HG02852 (cell line): ENCODE measurements around the gene KCND2.
"Not testable (repeated sequence)": the region's sequence is repeated elsewhere in the genome, so short reads cannot be mapped to it uniquely, and the experiment has no call there.

Source experiments
- ATAC-seq: cut with Tn5 transposase; IDR thresholded peaks from one replicate; pipeline ENCODE4 v1.9.1; 2021; ENCODE audit warnings: mild to moderate bottlenecking, moderate library complexity; ENCODE audit not compliant: unreplicated experiment

KCND2 gene

DNA sequence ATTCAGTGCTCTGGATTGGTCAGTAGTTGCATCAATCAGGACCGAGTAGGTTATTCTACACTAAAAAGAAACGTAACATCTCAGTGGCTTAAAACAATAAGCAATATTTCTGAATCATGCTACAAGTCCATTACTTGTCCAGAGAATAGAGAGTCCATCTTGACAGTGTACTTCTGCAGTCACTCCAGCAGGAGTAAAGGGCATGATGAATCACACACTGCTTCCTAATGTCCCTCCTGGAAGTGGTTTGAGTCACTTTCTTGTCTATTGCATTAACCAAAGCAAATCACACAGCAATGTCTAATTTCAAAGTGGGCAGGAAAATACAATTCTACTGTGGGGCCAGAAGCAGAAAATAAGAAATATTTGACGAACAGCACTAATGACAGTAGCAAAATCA is 460.2 kb downstream of the KCND2 start:
- ATAC-seq, result no peak

DNA sequence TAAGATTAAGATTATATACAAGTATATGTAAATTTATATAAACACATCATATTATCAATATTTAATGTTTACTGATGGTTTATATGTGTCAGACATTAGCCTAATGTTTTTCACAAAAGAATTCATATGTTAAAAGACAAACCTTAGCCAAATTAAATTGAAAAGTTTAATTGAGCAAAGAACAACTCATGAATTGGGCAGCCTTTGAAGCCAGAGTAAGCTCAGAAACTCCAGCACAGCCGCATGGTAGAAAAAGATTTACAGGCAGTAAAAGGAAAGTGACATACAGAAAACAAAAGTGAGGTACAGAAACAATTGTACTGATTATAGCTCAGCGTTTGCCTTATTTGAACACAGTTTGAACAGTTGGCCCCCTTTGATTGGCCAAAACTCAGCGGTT is 460.9 kb downstream of the KCND2 start:
- no peak for ATAC-seq

DNA sequence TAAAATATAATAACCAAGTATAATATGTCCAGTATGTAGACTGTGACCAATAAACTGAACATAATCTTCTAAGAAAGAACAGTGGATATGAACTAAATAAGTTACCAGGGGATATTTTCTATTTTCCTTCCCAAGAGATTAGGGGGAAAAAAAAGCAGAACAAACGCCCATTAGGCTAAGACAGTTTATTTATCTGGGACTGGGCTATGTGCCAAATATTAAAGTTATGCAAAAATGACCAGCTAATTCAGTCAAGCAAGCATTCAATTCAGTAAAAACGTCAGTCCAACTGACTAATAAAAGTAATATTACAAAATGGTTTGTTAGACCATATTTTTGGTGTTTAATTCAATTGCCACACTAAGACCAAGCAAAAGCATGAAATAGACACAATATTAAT is 462.8 kb downstream of the KCND2 start:
- ATAC-seq, result no peak

DNA sequence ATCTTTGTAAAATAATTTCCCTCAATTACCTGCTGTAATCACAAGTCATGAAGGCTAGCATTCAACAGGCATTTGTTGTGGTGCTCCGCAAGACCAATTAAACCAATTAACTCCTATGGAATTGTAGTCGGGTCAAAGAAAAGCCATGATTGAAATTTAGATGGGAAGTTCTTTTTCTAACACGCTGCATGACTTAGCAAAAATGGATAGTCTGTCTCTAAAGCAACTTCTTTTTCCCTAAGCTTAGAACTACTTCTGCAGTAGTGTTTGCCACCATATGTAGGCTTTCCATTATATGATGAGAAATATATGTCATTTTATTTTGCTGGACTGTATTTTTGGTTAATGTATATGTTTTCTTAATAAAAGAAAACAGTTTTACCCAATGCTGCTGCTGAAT is 465.8 kb downstream of the KCND2 start:
- ATAC-seq, result no peak

DNA sequence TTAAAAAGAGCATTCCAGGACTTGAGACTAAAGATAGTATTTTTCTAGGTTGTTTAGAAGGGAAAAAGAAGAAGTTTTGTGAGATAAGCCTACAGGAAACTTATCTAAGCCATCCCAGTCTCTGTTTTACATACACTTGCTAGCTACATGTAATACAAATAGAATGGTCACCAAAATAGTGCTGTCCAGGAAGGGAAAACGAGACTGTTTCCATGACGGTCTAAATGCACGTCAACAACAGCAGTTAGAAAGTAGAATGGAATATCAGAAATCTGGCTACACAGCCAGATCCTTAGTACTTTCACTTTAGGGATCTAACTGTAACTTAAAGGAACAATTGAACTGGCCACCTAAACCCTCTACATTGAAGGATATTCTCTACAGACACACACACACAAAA is 467.4 kb downstream of the KCND2 start:
- no peak for ATAC-seq

DNA sequence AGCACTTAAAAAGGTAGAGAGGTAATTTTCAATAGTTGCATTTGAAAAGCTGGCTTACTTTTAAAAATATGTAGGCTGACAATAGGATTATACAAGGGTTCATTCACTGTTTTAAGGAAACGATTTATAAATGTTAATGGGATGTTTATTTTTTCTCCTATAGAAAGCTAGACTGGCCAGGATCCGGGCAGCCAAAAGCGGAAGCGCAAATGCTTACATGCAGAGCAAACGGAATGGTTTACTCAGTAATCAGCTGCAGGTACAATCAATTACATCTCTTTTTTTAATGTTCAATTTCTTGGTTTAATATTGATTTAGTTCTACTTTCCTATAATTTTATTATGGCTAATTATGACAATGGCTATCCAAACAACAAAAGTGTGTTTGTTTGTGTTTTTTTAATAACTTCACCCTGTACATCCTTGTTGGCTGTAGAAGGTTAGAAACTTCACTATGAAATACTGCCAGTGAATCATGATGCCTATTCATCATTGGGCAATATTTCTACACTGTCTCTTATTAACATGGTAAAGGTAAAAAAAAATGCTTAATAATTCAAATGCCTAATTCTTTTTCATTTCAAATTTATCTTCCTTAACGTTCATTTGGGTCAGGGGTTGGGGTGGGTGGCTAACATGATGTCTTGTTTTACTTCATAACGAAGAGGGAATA is 468.5 kb downstream of the KCND2 start:
- ATAC-seq, result no peak

DNA sequence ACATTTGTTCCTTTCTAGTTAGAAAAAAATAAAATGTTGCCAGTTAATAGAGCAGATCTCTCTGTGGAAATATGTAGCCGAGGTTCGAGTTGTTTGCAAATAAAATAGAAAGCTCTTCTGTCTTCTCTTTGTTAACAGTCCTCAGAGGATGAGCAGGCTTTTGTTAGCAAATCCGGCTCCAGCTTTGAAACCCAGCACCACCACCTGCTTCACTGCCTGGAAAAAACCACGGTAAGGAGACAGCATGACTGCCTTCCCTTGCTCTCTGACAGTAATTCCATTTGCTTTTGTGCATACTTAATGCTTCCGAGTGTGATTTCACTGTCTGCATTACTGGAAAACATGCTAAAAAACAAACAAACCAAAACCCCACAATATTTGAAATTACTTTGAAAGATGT is 469.4 kb downstream of the KCND2 start:
- ATAC-seq, result no peak

DNA sequence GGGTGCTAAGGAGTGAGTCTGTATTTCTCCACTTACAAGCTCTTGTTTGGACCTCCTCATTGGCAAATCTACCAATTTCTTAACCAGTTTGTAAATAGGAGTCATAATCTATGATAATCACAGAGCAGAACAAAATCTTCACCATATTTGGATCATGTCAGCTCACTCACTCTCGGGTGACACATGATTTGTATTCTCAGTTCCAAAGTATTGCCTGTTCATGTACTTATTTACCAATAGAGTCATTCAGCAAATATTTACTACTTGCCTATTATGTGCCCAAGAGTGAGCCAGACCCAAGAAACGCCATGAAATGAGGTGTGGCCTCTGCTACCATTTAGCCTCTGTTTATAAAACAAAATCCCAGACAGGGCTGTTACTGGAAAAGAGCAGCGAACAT is 470.2 kb downstream of the KCND2 start:
- ATAC-seq, result no peak

DNA sequence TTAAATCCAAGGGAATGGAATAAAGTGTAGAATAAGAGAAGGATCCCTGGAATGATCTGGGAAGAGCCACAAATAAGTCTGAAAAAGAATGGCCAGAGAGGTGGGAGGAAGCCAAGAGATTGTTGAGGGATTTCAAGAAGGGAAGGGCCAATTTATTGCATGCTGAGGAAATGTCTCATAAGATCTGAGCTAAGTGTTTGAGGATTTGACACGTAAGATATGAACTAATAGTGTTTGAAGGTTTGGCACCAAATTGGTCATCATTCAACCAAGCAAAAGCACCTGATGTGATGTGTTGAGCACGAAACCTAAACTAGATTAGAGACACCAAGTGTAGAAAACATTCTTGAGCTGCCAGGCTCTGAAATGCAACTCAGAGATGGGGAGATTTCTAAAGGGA is 487.1 kb downstream of the KCND2 start:
- peak; percentile 84 for ATAC-seq

DNA sequence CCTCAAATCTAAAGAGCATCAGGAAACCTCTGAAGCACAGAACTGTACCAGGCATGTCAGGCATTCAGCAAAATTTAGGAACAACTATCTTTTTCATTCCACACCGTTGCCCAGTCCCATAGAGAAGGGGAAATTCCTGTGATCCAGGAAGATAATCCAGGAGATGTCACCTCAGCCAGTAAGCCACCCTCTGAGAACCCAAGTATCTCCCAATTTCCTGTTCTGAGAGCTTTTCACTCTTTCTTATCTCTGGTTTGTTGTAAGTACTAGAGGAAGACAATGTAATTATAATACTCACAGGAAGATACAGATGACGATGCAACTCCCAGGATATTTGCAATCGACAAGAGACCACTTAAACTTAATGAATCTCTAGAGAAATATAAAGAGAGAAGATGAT is 487.9 kb downstream of the KCND2 start:
- no peak for ATAC-seq

DNA sequence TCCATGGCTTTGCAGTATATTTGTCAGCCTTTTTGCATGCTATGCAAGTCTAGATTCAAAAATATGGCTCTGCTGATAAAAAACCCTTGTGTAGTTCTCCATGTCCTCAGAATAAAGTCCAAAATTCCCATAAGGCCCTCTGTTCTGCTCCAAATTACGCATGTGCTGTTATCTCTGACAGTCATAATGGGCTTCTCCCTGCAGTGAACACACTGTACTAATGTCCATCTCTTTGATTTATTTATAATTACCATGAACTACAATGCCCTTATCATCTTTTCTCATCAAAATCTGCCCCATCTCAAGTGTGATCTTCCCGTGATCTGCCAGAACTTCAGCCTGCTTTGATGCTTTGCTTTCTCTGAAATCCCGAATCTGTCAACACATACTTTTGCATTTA is 497.2 kb downstream of the KCND2 start:
- no peak for ATAC-seq

DNA sequence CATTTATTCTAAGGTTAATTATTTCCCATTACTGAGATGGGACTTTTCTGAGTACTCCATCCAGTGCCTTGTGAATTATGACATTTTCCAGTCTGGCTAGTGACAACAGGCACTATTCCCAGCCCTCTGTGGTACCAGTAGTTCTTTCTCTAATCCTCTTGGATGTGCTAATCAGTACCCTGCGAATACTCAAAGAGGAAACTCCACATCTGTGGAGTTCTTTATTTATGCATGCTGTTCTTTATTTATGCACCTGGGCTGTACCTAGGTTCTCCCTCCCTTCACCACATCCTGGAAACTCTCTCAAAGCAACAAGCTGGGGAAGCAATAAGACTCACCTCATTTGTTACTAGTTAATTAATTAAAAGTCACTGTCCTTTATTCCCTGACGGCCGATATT is 501.5 kb downstream of the KCND2 start:
- no peak for ATAC-seq

DNA sequence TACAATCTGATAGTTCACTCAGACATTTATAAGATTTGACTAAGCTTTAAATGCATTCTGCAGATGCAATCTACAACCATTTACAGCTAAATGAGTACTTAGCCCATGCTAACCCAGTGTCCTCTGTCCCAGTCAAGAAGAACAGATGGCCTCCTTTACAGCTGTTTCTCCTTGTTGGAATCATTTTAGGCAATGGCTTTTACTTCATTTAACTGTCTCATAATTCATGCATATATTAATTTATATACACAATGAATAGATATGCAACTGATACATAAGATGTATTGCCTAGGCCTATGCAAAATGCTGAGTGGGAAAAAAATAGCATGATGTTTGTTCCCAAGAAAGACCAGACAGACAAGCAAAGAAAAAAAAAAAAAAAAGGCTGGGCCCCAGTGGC is 502.8 kb downstream of the KCND2 start:
- ATAC-seq, result no peak

DNA sequence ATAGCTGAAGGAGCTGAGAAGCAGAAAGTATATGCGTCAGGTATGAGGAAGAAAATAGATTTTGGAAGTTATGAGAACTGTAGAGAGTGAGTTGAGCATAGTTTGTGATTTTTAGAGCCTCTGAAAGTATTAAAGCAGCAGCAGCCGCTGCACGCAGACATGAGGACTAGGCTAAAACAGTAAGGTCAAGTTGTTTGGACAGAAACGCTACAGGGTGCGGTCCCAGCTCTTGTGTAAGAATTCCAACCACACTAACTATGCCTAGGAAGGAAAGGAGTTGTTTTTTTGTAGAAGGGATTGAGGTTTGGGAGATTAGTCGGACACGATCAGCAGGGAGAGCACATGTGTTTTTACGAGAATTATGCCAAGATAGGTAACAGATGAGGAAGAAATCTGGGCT is 506.1 kb downstream of the KCND2 start:
- ATAC-seq, result not testable (repeated sequence)

DNA sequence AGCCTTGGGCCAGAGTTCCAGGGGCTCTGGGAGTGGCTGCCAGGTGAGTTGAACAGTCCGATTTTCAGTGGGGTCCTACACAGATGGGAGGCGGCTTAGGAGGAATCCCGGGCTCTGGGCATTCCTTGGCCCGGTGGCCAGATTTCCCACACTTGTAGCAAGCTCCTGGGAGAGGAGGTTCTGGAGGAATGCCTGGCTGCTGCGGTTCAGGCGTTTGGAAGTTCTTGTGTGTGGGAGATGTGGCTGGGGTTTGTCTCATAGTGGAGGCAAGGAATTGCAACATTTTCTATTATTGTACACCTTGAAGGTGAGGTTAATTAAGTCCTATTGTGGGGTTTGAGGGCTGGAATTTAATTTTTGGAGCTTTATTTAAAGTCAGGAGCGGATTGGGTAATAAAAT is 507.5 kb downstream of the KCND2 start:
- ATAC-seq, result not testable (repeated sequence)

DNA sequence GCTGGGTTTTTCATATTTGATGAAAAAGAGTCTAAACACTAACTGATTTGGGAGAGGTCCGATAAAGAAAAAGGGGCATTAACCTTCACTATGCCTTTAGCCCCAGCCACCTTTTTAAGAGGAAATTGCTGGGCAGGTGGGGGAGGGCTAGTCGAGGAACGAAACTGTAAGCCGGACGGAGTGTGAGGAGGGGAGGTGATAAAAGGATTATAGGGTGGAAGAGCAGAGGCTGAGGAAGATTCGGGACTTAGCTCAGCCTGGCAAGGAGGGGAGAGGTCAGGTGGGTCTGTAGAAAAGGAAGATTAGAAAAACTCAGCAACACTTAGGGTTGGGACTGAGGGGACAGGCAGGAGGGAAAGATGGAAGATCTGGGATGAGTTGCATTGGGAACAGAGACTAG is 508.0 kb downstream of the KCND2 start:
- ATAC-seq, result no peak

DNA sequence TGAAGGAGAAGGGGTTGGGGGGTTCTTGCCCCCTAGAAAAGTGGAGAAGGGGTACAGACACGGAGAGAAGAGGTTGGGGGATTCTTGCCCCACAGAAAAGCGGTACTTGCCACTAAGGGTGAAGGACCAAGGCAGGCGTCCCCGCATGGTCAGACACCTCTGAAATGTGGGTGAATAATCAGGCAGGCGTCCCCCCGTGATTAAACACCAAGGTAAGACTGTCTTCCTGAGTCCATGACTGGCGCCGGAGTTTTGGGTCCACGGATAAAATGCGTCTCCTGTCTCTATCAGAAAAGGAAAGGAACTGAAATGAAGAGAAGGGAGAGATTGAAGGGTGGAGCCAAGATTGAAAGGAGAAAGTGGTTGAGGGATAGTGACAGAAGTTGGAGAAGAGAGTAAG is 508.9 kb downstream of the KCND2 start:
- not testable (repeated sequence) for ATAC-seq

DNA sequence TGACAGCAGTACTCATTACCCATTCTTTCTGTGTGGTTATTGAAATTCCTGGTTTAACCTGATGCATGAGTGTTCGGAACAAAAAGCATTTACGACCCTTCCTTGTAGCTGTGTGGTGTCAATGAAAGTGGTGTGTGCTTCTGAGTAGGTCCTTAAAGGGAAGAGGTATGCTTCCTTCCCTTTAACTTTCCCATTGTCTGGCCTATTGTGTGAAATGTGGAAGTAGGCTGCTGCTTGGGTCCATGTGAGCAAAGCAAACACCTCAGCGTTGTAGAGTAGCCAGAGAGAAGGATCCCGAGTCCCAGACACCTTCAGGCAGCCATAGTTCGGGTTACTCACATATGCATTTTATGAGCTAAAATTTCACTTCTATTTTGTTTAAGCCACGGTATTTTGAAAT is 510.3 kb downstream of the KCND2 start:
- ATAC-seq, result no peak

DNA sequence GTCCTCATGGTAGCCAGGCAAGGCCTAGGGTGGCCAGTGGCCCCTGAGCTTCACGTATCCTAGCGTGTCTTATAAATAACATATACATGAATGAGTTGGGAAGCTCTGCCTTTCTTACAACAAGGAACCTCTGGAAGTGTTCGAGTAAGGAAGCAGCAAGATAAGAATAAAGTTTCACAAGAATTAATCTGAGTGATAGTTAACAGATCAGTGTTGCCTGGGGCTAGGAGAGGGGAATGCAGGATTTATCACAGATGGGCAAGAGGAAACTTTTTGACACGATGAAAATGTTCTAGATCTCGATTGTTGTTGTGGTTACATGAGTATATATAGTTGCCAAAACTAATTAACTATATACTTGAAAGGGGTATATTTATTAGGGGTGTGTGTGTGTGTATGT is 510.7 kb downstream of the KCND2 start:
- no peak for ATAC-seq

DNA sequence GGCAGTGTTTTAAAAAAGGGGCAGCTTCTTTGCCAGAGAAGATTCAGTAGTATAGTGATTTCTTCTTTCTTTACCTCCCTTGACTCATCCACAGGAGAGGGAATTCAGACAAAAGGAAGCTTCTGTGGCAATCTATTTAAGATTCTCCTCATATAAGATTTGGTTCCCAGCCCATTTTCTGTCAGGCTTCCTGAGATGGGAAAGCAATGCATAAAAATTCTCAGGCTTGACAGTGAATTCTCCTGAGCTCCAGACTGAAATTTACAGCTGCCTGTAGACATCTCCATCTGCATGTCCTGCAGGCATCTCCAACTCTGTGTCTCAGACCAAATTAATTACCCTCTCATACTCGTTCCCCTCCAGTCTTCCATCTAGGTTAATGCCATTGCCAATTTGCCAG is 512.1 kb downstream of the KCND2 start:
- ATAC-seq, result no peak

DNA sequence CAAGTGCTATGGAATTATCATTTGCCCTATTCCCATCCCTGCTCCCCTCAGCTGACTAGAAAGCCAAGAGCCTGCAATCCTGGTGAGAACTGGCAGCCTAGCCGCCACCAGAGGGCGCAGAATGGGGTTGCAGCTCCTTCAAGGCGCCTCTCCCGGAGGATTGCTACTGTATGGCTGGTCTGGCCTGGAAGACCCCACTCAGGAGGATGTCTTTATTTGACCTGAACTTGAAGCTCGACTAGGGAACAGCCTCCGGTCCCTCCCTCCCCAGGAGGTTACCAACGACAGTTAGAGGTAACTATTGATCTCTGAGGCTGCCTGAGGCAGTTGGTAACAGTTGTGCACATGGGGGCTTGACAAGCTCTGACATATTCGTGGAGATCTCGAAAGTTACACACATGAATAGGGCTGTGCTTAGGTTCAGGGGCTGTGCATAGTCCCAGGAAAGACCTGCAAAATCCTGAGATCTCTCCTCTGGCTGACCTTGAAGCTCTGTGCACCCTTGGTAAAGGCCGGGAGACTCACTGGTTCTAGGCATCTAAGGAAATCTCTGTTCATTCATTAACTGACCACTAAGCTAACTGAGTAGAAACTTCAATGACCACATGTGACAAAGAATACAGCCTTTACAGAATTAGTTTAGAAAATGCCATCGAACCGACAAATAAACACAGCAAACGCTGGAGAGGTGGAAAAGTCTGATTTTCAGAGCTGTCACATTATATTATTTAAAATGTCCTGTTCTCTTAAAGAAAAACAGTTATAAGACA is 519.3 kb downstream of the KCND2 start:
- peak; percentile 96 for ATAC-seq

DNA sequence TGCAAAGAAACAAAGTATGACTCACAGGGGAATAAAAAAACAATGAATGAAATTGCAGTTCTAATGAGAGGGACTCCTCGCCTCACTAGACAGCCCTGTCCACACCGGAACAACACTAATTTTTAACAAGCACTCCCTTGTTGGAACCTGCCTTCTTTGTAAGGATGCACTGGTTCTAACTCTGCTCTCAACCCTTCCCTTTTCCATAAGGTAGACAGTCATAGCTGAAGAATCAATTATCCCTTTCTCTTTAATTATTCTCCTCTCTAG is 519.8 kb downstream of the KCND2 start:
- no peak for ATAC-seq
